Liver (tissue), 3 donors: ENCODE data around the gene C11orf86.

Experiments
- CTCF ChIP-seq: fragments of 150-350 bp; IDR thresholded peaks from 2 replicates; pipeline ENCODE4 v1.5.1; 2017; ENCODE audit warnings: improper control_type of control experiment, low read depth, low read length; ENCODE audit not compliant: missing input control
- EGR1 ChIP-seq, 2 donors: IDR thresholded peaks; 2 replicates each; pipeline ENCODE4 v1.6.1; 2016 to 2018; ENCODE audit warnings: antibody characterized with exemption in 2 of 2, low read depth in 2 of 2
- HNF4A ChIP-seq, 2 donors: conservative IDR thresholded peaks; 2 replicates each; pipeline ENCODE4 v1.6.1; 2016; ENCODE audit warnings: antibody characterized with exemption in 2 of 2, mild to moderate bottlenecking in 2 of 2
- MAX ChIP-seq: IDR thresholded peaks from 2 replicates; pipeline ENCODE4 v1.6.1; 2016; ENCODE audit warnings: antibody characterized with exemption
- RAD21 ChIP-seq, 2 donors: IDR thresholded peaks; 2 replicates each; pipeline ENCODE4 v1.6.1; 2016; ENCODE audit warnings: antibody characterized with exemption in 2 of 2, mild to moderate bottlenecking in 2 of 2
- TAF1 ChIP-seq: conservative IDR thresholded peaks from 2 replicates; pipeline ENCODE4 v1.6.1; 2016; ENCODE audit warnings: antibody characterized with exemption, mild to moderate bottlenecking
- YY1 ChIP-seq: IDR thresholded peaks from 2 replicates; pipeline ENCODE4 v1.6.1; 2016; ENCODE audit warnings: antibody characterized with exemption, mild to moderate bottlenecking
- donor health status: healthy.
- donor health status: healthy.

GRCh38 chr11:66958232-66958955 is 16.7 kb upstream of the C11orf86 start, which contains the start of gene PC:
- TF ChIP-seq TAF1 (peak; percentile 85), RAD21 (IDR thresholded peaks at IDR 0.05) (peak; percentile 23 to 53), YY1 (peak; percentile 76), MAX (peak; percentile 97), CTCF (no peak), EGR1 (IDR thresholded peaks at IDR 0.05; ENCODE audit: low read depth in 2 of 2) (peak; percentile 78 to 80), HNF4A (conservative IDR thresholded peaks at IDR 0.05) (peak; percentile 30 to 48)
